Smooth muscle cell (in vitro differentiated cells): ENCODE results near the gene ITGB7. TPM values are rescaled to one million over a fixed set of nuclear protein-coding genes. Genes with fewer than 3 reads are reported as not detected.

Experiments used
- DNase-seq: peaks from one replicate; lab custom pipeline; 2025; ENCODE audit not compliant: unreplicated experiment; lab: John Stamatoyannopoulos, UW
- H2AFZ ChIP-seq: fragments of 200-600 bp; sonication (generic); 2 replicates; pipeline ENCODE4 v1.6.0; 2016; ENCODE audit warnings: antibody characterized with exemption, low read depth, mild to moderate bottlenecking
- H3F3A ChIP-seq: fragments of 200-600 bp; sonication (generic); 2 replicates; pipeline ENCODE4 v1.6.0; 2017; ENCODE audit warnings: antibody characterized with exemption, low read depth
- H3K27ac ChIP-seq: fragments of 200-600 bp; sonication (generic); 2 replicates; pipeline ENCODE4 v1.5.1; 2016; ENCODE audit warnings: low read depth, mild to moderate bottlenecking
- H3K27me3 ChIP-seq: fragments of 200-600 bp; sonication (generic); 2 replicates; pipeline ENCODE4 v1.6.1; 2016; ENCODE audit warnings: low read depth, mild to moderate bottlenecking
- H3K36me3 ChIP-seq: fragments of 200-600 bp; sonication (generic); 2 replicates; pipeline ENCODE4 v1.5.1; 2016; ENCODE audit warnings: low read depth
- H3K4me1 ChIP-seq: fragments of 200-600 bp; sonication (generic); 2 replicates; pipeline ENCODE4 v1.5.1; 2016; ENCODE audit warnings: low read depth
- H3K4me2 ChIP-seq: fragments of 200-600 bp; sonication (generic); 2 replicates; pipeline ENCODE4 v1.6.0; 2016; ENCODE audit warnings: mild to moderate bottlenecking
- H3K4me3 ChIP-seq: fragments of 200-600 bp; sonication (generic); 2 replicates; pipeline ENCODE4 v1.5.1; 2016; ENCODE audit warnings: mild to moderate bottlenecking
- H3K79me2 ChIP-seq: fragments of 200-600 bp; sonication (generic); 2 replicates; pipeline ENCODE4 v1.6.0; 2016; ENCODE audit warnings: low read depth, mild to moderate bottlenecking
- H3K9ac ChIP-seq: fragments of 200-600 bp; sonication (generic); 2 replicates; pipeline ENCODE4 v1.6.0; 2016; ENCODE audit warnings: low read depth
- H3K9me3 ChIP-seq: fragments of 200-600 bp; sonication (generic); replicated peaks from 2 replicates; pipeline ENCODE4 v1.5.1; 2016; ENCODE audit warnings: low read depth
- H4K20me1 ChIP-seq: fragments of 200-600 bp; sonication (generic); 2 replicates; pipeline ENCODE4 v1.6.0; 2016; ENCODE audit warnings: low read depth
- CTCF ChIP-seq: fragments of 200-600 bp; sonication (generic); IDR thresholded peaks from 2 replicates; pipeline ENCODE4 v1.5.1; 2017; ENCODE audit warnings: borderline replicate concordance, mild to moderate bottlenecking, antibody characterized with exemption; ENCODE audit not compliant: insufficient read depth, poor library complexity, severe bottlenecking
- WGBS: methylation state at CpG from one replicate; pipeline ENCODE4 v1.1.7; 2016; ENCODE audit warnings: low lambda C conversion rate; 5-methylcytosine and 5-hydroxymethylcytosine counted together
- polyA plus RNA-seq: library from polyadenylated mRNA; unstranded; fragments of >200 nt; fragmentation: Nextera tagmentation; extraction: Ambion mirVana; gene quantifications from 2 replicates; pipeline ENCODE4 v1.2.1, GENCODE V29; 2016
- total RNA-seq: library from RNA; depleted of rRNA; stranded (reverse); fragments of >200 nt; gene quantifications from 2 replicates; pipeline ENCODE4 v1.2.3, GENCODE V29; 2014

The ITGB7 gene
- total and polyA plus RNA-seq, 2 experiments from 2014 or later: 5.8 TPM; not detected in 1

- no peaks in the 10 kb centered on the region for H3K9me3 ChIP-seq
- H3K4me3 ChIP-seq: no peak overlapping the region
- no peak overlapping the region for H3K9ac ChIP-seq
- H3K79me2 ChIP-seq: peaks cover 4% of the 10 kb centered on the region
- DNase-seq: no peak
- peaks cover 29% of the 10 kb centered on the region for H4K20me1 ChIP-seq
- no peaks in the 10 kb centered on the region for H3K36me3 ChIP-seq
- peaks cover 9% of the 10 kb centered on the region for H3K4me1 ChIP-seq
- no peaks in the 10 kb centered on the region for H3F3A ChIP-seq
- H2AFZ ChIP-seq: no peak overlapping the region
- no peak overlapping the region for H3K27ac ChIP-seq
- WGBS: 55% methylated on average over 12 of the region's 12 CpGs
- no peak overlapping the region for H3K4me2 ChIP-seq
- TF ChIP-seq CTCF: no peak
- H3K27me3 ChIP-seq: no peaks in the 10 kb centered on the region
These were observed 5.9 kb upstream of the ITGB7 start for GRCh38 chr12:53212931-53213330.

GRCh38 chr12:53211476-53212381 lies 4.7 kb upstream of the ITGB7 start:
- Histone ChIP-seq H2AFZ (no peak overlapping the region), H3K4me2 (no peak overlapping the region), H3K27ac (no peak overlapping the region), H3K9ac (no peak overlapping the region), H3F3A (no peaks in the 10 kb centered on the region), H3K36me3 (no peaks in the 10 kb centered on the region), H3K79me2 (no peaks in the 10 kb centered on the region), H3K4me3 (no peak overlapping the region), H3K9me3 (no peaks in the 10 kb centered on the region), H4K20me1 (peaks cover 17% of the 10 kb centered on the region), H3K27me3 (no peaks in the 10 kb centered on the region), H3K4me1 (no peaks in the 10 kb centered on the region)
- DNase-seq: no peak
- peak; percentile 21 for TF ChIP-seq CTCF
- 90% methylated on average over 13 of the region's 13 CpGs for whole genome bisulfite sequencing

- Histone ChIP-seq H2AFZ (no peak overlapping the region), H3K79me2 (no peaks in the 10 kb centered on the region), H3K9ac (no peak overlapping the region), H3K27me3 (no peaks in the 10 kb centered on the region), H3K4me2 (no peak overlapping the region), H3K27ac (no peak overlapping the region), H3K9me3 (no peaks in the 10 kb centered on the region), H3K4me3 (no peak overlapping the region), H3K4me1 (no peaks in the 10 kb centered on the region), H3K36me3 (no peaks in the 10 kb centered on the region), H4K20me1 (peaks cover 9% of the 10 kb centered on the region), H3F3A (peaks cover 7% of the 10 kb centered on the region)
- 100% methylated on average over 4 of the region's 4 CpGs for WGBS
- TF ChIP-seq CTCF: no peak
- no peak for DNase-seq
These were observed 3.8 kb upstream of the ITGB7 start for GRCh38 chr12:53210843-53211242.
